Activated CD8-positive, alpha-beta memory T cell treated with anti-CD3 and anti-CD28 coated beads, Interleukin-2, amount 50 U/mL, for 48 hours (primary cell): ENCODE data around the gene ITGB2.

ENCODE experiments used
- DNase-seq: peaks from one replicate; pipeline ENCODE4 v3.0.0-alpha.2; 2020

ITGB2 gene

GRCh38 chr21:44920694-44921604 lies at the start of gene ITGB2:
Gene ITGB2, minus strand, starts transcription at chr21:44920899. Its CDS starts 10,117 bp downstream, at chr21:44910782.
- peak; percentile 83 for DNase-seq

GRCh38 chr21:44969931-44970755 lies 49.4 kb upstream of the ITGB2 start:
- no peak for DNase-seq

DNA sequence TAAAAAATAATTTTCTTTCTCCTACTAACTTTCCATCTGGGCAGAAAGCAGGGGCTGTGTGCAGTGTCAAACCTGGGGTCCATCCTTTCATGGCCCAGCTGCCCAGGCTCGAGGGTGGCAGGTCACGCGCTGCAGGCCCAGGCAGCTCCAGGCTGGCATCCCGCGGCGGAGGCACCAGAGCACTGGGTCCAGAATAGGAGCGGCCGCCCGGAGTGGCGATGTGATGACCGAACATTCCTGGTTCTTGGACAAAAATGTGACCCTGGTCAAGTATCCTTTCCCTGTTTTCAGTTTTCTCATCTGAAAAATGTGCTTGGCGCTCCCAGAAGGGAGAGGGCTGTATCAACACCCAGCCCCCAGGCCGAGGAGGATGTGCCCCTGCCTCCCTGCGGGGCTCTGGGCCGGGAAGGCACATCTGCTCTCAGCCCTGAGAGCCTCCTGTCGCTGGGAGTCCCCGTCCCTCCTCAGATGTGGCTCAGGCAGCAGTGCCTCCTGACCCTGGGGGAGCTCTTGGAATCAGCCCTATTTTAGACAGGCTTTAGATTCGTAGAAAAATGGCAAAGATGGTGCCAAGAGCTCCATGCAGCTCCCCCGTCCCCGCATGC lies 48.5 kb upstream of the ITGB2 start:
- no peak for DNase-seq

GRCh38 chr21:44967082-44968047 lies 46.7 kb upstream of the ITGB2 start:
- DNase-seq, result no peak

DNA sequence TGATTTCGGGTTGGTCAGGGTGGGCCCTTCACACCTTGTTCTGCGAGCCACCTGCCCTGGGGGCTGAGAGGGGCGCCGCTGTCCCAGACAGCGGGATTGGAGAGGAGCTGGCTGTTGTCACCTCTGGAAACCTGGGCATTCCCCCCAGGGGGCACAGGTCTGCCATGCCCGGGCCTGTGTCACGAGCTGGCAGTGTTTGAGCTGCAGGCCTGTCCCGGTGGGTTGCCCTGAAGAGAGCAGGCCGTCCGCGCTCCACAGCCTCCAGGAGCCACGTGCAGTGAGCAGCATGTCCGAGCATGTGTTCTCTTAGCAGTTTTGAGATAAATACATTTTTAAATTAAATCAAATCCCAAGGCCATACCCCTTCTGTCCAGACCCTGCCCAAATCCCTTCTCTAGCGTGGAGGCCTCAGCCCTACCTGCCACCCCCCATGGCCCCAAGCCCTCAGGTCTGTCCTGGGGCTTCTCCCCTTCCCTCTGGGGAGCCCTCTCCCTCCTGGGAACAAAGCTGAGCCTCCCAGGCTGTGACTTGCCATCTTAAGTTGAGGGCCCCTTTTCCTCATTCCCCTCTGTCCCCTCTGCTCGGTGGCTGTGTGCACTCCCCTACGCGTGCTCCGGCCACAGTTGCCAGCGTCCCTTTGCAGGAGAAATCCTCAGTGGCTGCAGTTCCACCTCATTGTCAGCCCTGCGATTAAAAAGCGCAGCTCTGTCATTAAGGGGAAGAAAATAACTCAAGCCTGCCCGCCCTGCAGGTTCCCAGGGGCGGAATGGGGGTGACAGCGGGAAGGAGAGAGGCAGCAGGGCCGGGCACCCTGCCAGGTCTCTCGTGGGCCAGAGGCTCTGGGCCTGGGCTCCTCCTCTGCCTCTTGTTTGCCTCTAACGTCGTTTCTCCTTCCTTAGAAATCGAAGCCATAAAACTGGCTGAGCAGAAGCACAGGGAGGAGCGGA lies 45.7 kb upstream of the ITGB2 start:
- DNase-seq, result no peak

GRCh38 chr21:44965251-44966022 lies 44.7 kb upstream of the ITGB2 start:
- no peak for DNase-seq

DNA sequence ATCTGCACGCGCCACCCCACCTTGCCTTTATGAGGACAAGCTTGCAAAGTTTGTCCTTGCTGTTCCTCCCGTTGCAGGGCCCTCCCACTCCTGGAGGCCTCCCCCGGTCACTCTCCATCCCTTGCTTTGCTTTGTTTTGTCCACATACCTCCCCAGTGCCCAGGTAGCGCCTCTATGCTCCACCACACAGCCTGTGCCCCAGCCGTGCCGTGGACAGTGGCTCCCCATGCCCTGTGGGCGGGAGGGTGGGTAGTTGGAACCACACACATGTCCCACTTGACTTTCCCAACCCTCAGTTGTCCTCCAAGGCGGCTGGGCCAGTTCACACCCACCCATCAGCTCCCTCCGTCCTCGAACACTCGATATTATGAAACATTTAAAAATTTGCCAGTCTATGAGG lies 43.7 kb upstream of the ITGB2 start:
- DNase-seq, result no peak

- no peak for DNase-seq
Observed at GRCh38 chr21:44962403-44962966, 41.8 kb upstream of the ITGB2 start.

GRCh38 chr21:44960141-44961092 lies 39.7 kb upstream of the ITGB2 start:
- no peak for DNase-seq

DNA sequence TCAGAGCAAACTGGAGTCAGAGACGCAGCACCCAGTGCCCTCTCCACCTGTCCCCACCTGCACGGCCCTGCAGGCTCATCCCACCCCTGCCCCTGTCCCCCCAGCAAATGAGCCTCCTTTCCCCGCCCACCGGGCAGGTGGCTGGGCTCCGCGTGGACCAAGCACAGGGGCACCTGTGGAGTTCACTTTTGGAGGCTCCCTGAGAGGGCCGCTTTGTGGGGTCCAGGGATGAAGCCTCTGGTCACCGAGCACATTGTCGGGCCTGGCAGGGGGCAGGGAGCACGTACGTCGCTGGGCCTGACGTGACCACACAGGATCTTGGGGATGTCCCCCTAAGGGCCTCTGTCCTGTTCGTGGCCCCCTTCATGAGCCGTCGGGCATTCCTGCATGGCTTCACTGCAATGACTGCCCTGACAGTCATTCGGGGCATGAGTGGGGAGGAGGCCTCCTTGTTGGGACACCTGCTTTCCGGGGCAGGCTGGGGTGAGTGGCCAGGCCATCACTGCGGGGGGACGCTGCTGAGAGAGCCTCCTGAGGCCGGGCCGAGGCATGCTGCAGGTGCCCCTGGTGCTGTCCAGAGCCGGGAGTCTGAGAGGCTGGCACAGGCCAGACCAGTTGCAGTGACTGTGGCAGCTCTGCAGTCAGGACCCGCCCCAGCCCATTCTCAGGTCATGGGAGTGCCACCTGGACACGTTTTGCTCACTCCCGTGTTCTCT lies 38.8 kb upstream of the ITGB2 start:
- DNase-seq, result no peak

DNA sequence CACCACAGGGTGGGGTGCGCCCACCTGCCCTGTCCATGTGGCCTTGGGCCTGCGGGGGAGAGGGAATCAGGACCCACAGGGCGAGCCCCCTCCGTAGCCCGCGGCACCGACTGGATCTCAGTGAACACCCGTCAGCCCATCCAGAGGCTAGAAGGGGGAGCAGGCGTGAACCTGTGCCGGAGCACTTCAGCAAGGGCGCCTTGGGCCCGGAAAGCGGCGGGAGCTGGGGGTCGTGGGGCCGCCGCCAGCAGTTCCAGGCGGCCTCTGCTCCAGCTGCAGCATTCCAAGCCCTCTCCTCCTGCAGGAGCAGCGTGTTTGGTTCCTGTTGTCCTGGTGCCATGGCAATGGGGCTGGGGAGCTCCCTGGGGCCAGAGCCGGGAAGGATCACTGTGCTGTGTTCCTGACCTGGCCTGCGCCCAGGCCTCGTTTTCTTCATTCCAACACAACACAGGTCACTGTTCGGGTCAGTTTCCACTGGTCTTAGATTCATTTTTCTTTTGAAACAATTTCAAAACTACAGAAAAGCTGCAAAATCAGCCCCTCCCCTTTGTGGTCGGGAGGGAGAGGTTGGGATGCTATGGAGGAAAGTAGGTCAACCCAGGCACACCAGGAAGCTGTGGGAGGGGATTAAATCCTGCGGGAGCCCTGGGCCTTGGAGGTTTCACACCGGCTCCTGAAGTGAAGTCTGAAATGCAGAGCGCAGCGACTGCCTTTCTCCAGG lies 37.9 kb upstream of the ITGB2 start:
- DNase-seq, result no peak

GRCh38 chr21:44957901-44958451 lies 37.3 kb upstream of the ITGB2 start:
- DNase-seq, result no peak

GRCh38 chr21:44957047-44957831 lies 36.5 kb upstream of the ITGB2 start:
- DNase-seq, result no peak

- no peak for DNase-seq
Observed at GRCh38 chr21:44956356-44957046, 35.8 kb upstream of the ITGB2 start.

DNA sequence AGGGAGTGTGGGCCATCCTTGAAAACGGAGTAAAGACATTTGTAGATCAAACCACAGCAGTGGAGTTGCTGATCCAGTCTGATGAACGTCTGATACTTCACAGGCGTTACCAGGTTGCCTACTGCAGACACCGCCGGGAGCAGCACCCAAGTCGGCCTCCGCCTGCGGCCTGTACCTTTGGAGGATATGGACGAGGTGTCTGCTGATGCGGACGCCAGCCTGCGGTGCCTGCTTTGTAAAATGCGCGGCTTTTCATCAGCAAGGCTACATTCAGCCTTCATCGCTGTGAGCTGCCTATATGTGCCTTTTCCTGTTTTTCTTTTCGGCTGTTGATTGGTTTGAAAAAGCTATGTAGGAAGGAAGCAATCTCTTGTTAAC lies 35.1 kb upstream of the ITGB2 start:
- DNase-seq, result no peak
